D341Med (cell line): ENCODE data around the gene POU3F3.

ENCODE experiments used
- DNase-seq: peaks from one replicate; pipeline ENCODE4 v3.0.0; 2012; ENCODE audit warnings: low spot score

POU3F3 gene

GRCh38 chr2:104876606-104877570 is 23.0 kb downstream of the POU3F3 start:
- DNase-seq, result no peak

GRCh38 chr2:104878863-104879512 is 25.1 kb downstream of the POU3F3 start:
- DNase-seq, result no peak

- DNase-seq, result no peak
Measured at GRCh38 chr2:104880076-104880475, 26.2 kb downstream of the POU3F3 start.

GRCh38 chr2:104883357-104883756 is 29.4 kb downstream of the POU3F3 start:
- DNase-seq, result no peak

GRCh38 chr2:104885119-104885782 is 31.3 kb downstream of the POU3F3 start:
- no peak for DNase-seq

- DNase-seq, result no peak
Measured at GRCh38 chr2:104887676-104888075, 33.8 kb downstream of the POU3F3 start.

- no peak for DNase-seq
Measured at GRCh38 chr2:104888489-104889258, 34.8 kb downstream of the POU3F3 start.

GRCh38 chr2:104889291-104889959 is 35.5 kb downstream of the POU3F3 start:
- no peak for DNase-seq

- DNase-seq, result no peak
Measured at GRCh38 chr2:104889960-104890684, 36.2 kb downstream of the POU3F3 start.

- no peak for DNase-seq
Measured at GRCh38 chr2:104890685-104891069, 36.8 kb downstream of the POU3F3 start.

- DNase-seq, result no peak
Measured at GRCh38 chr2:104891145-104891544, 37.2 kb downstream of the POU3F3 start.

- no peak for DNase-seq
Measured at GRCh38 chr2:104896446-104896845, 42.5 kb downstream of the POU3F3 start.

GRCh38 chr2:104897515-104898184 is 43.7 kb downstream of the POU3F3 start:
- DNase-seq, result no peak

- DNase-seq, result no peak
Measured at GRCh38 chr2:104900608-104901007, 46.7 kb downstream of the POU3F3 start.

GRCh38 chr2:104901037-104901881 is 47.3 kb downstream of the POU3F3 start:
- DNase-seq, result no peak

GRCh38 chr2:104902317-104902716 is 48.4 kb downstream of the POU3F3 start:
- no peak for DNase-seq
